SK-N-SH (cell line): ENCODE data around the gene NOD1. TPM values are rescaled to one million over a fixed set of nuclear protein-coding genes. Genes with fewer than 3 reads are reported as not detected.
A peak's percentile ranks its signal among the peaks of the same experiment; 100 is the strongest.

Experiments
- CTCF ChIA-PET: fragments of 300-600, 350-600 bp; formaldehyde crosslinking; extraction: SDS; loops from one replicate; lab custom pipeline; 2021; lab: Yijun Ruan, JAX
- POLR2A ChIA-PET: fragments of 350-600 bp; sonication (Branson Sonifier 250); formaldehyde crosslinking; extraction: SDS; loops from one replicate; lab custom pipeline; 2020; ENCODE audit warnings: antibody characterized with exemption, inconsistent platforms; lab: Yijun Ruan, JAX
- DNase-seq: peaks from one replicate; pipeline ENCODE4 v3.0.0; 2012
- H2AFZ ChIP-seq: fragments of 200-600 bp; sonication (generic); 2 replicates; pipeline ENCODE4 v1.8.1; 2016; ENCODE audit warnings: antibody characterized with exemption, mild to moderate bottlenecking, low read depth
- H3F3A ChIP-seq: fragments of 200-600 bp; sonication (generic); replicated peaks from 2 replicates; pipeline ENCODE3; 2016; ENCODE audit warnings: antibody characterized with exemption, mild to moderate bottlenecking; ENCODE audit not compliant: insufficient read depth
- H3K27ac ChIP-seq, 2 experiments: fragments of 200-500 bp in 1 of 2; fragments of 200-600 bp in 1 of 2; sonication (Bioruptor generic) in 1 of 2; sonication (generic), shearing (Covaris generic) in 1 of 2; 2 replicates each; pipeline versions ENCODE4 v1.5.1 to v1.6.1; 2014 to 2016; ENCODE audit warnings: low read depth in 2 of 2, inconsistent platforms in 1 of 2, low read length in 1 of 2, mild to moderate bottlenecking in 1 of 2, mixed read lengths in 1 of 2
- H3K27me3 ChIP-seq: fragments of 200-600 bp; sonication (generic), shearing (Covaris generic); 2 replicates; pipeline ENCODE4 v1.6.1; 2016; ENCODE audit warnings: mixed run types; ENCODE audit not compliant: insufficient read depth
- H3K36me3 ChIP-seq, 2 experiments: fragments of 200-500 bp in 1 of 2; fragments of 200-600 bp in 1 of 2; sonication (Bioruptor generic) in 1 of 2; sonication (generic) in 1 of 2; replicated peaks in 1 of 2; 2 replicates each; pipeline versions ENCODE3 to v1.5.1; 2014 to 2016; ENCODE audit warnings: low read length in 1 of 2, mild to moderate bottlenecking in 1 of 2; ENCODE audit not compliant: insufficient read depth in 2 of 2, control insufficient read depth in 1 of 2
- H3K4me1 ChIP-seq, 2 experiments: fragments of 200-500 bp in 1 of 2; fragments of 200-600 bp in 1 of 2; sonication (Bioruptor generic) in 1 of 2; sonication (generic), shearing (Covaris generic) in 1 of 2; 2 replicates each; pipeline versions ENCODE4 v1.5.1 to v1.6.1; 2014 to 2016; ENCODE audit warnings: low read depth in 1 of 2, low read length in 1 of 2, mixed run types in 1 of 2; ENCODE audit not compliant: insufficient read depth in 2 of 2, control insufficient read depth in 1 of 2
- H3K4me2 ChIP-seq: fragments of 200-600 bp; sonication (generic), shearing (Covaris generic); 2 replicates; pipeline ENCODE4 v1.6.1; 2017; ENCODE audit warnings: mixed run types
- H3K4me3 ChIP-seq, 2 experiments: fragments of 200-500 bp in 1 of 2; fragments of 200-600 bp in 1 of 2; sonication (Bioruptor generic) in 1 of 2; sonication (generic), shearing (Covaris generic) in 1 of 2; 2 replicates each; pipeline versions ENCODE4 v1.5.1 to v1.8.1; 2014 to 2016; ENCODE audit warnings: low read depth in 2 of 2, inconsistent platforms in 1 of 2, low read length in 1 of 2, mild to moderate bottlenecking in 1 of 2, mixed read lengths in 1 of 2, moderate library complexity in 1 of 2
- H3K79me2 ChIP-seq: fragments of 200-600 bp; sonication (generic); 2 replicates; pipeline ENCODE4 v1.8.1; 2017; ENCODE audit warnings: mild to moderate bottlenecking; ENCODE audit not compliant: insufficient read depth
- H3K9ac ChIP-seq: fragments of 200-600 bp; sonication (generic); 2 replicates; pipeline ENCODE4 v1.6.1; 2017; ENCODE audit warnings: mixed run types
- H3K9me2 ChIP-seq: fragments of 200-600 bp; sonication (generic); 2 replicates; pipeline ENCODE4 v1.6.1; 2017; ENCODE audit warnings: mixed run types
- H3K9me3 ChIP-seq: fragments of 200-600 bp; sonication (generic); 2 replicates; pipeline ENCODE4 v1.6.1; 2017; ENCODE audit warnings: mixed run types, mild to moderate bottlenecking, moderate library complexity
- H4K20me1 ChIP-seq: fragments of 200-600 bp; sonication (generic); 2 replicates; pipeline ENCODE4 v1.6.1; 2017; ENCODE audit warnings: mild to moderate bottlenecking, mixed run types; ENCODE audit not compliant: insufficient read depth
- EP300 ChIP-seq, 2 experiments: IDR thresholded peaks; 2 replicates each; pipeline versions ENCODE4 v1.4.0 to v1.6.1; 2012; ENCODE audit warnings: borderline replicate concordance in 1 of 2, low read depth in 1 of 2, low read length in 1 of 2
- EZH2phosphoT487 ChIP-seq: fragments of 200-600 bp; sonication (generic); IDR thresholded peaks from 2 replicates; pipeline ENCODE4 v1.6.1; 2017; ENCODE audit warnings: low read depth, mixed run types, mild to moderate bottlenecking, antibody characterized with exemption, moderate library complexity, borderline replicate concordance
- FOSL2 ChIP-seq: IDR thresholded peaks from 2 replicates; pipeline ENCODE4 v1.4.0; 2012; ENCODE audit warnings: low read depth, mild to moderate bottlenecking, moderate library complexity, borderline replicate concordance
- FOXM1 ChIP-seq: IDR thresholded peaks from 2 replicates; pipeline ENCODE4 v1.4.0; 2012; ENCODE audit warnings: low read depth, mild to moderate bottlenecking
- GABPA ChIP-seq: IDR thresholded peaks from 2 replicates; pipeline ENCODE4 v1.4.0; 2012; ENCODE audit warnings: low read depth, mild to moderate bottlenecking
- GATA2 ChIP-seq: sonication (generic); formaldehyde crosslinking; IDR thresholded peaks from 2 replicates; pipeline ENCODE4 v1.5.0; 2020; ENCODE audit warnings: mild to moderate bottlenecking, missing genetic modification reagents
- JUND ChIP-seq: IDR thresholded peaks from 2 replicates; pipeline ENCODE4 v1.4.0; 2012
- MXI1 ChIP-seq: IDR thresholded peaks from 2 replicates; pipeline ENCODE4 v1.6.1; 2012; ENCODE audit warnings: mild to moderate bottlenecking, low read depth, low read length, improper control_type of control experiment
- NFIC ChIP-seq: IDR thresholded peaks from 2 replicates; pipeline ENCODE4 v1.4.0; 2012; ENCODE audit warnings: borderline replicate concordance
- NRF1 ChIP-seq: IDR thresholded peaks from 2 replicates; pipeline ENCODE4 v1.6.1; 2012; ENCODE audit warnings: low read depth, mild to moderate bottlenecking, low read length
- POLR2AphosphoS5 ChIP-seq: IDR thresholded peaks from 2 replicates; pipeline ENCODE4 v1.6.1; 2012; ENCODE audit warnings: low read depth, low read length
- RAD21 ChIP-seq: IDR thresholded peaks from 2 replicates; pipeline ENCODE4 v1.6.1; 2012; ENCODE audit warnings: mild to moderate bottlenecking, low read length
- SMC3 ChIP-seq: IDR thresholded peaks from 2 replicates; pipeline ENCODE4 v1.6.1; 2012; ENCODE audit warnings: low read depth, low read length, improper control_type of control experiment
- TAF1 ChIP-seq: IDR thresholded peaks from 2 replicates; pipeline ENCODE4 v1.6.1; 2012; ENCODE audit warnings: low read depth, mild to moderate bottlenecking, low read length, moderate library complexity, borderline replicate concordance
- TCF12 ChIP-seq: IDR thresholded peaks from 2 replicates; pipeline ENCODE4 v1.4.0; 2012
- TEAD4 ChIP-seq: IDR thresholded peaks from 2 replicates; pipeline ENCODE4 v1.4.0; 2012; ENCODE audit warnings: mild to moderate bottlenecking, borderline replicate concordance; ENCODE audit not compliant: insufficient read depth
- WGBS: methylation state at CpG from one replicate; pipeline ENCODE4 v1.1.6; 2017; ENCODE audit warnings: low lambda C conversion rate; 5-methylcytosine and 5-hydroxymethylcytosine counted together
- polyA plus RNA-seq, 3 experiments: library from polyadenylated mRNA; depleted of rRNA; stranded (reverse); fragments of >200 nt; gene quantifications; 2 replicates each; pipeline ENCODE4 v1.2.3, GENCODE V29; 2012
- TF ChIP-seq, protein P1 (sequence below): IDR thresholded peaks from 2 replicates; pipeline ENCODE4; 2012
- TF ChIP-seq, protein P2 (sequence below): fragments of 150-350 bp; IDR thresholded peaks from 2 replicates; pipeline ENCODE4 v1.6.1; 2016; ENCODE audit warnings: mild to moderate bottlenecking, low read depth, low read length

NOD1 gene
- polyA plus RNA-seq, 1 of the 3 experiments (the other 2 are of a cell fraction) = 5.5 TPM

DNA sequence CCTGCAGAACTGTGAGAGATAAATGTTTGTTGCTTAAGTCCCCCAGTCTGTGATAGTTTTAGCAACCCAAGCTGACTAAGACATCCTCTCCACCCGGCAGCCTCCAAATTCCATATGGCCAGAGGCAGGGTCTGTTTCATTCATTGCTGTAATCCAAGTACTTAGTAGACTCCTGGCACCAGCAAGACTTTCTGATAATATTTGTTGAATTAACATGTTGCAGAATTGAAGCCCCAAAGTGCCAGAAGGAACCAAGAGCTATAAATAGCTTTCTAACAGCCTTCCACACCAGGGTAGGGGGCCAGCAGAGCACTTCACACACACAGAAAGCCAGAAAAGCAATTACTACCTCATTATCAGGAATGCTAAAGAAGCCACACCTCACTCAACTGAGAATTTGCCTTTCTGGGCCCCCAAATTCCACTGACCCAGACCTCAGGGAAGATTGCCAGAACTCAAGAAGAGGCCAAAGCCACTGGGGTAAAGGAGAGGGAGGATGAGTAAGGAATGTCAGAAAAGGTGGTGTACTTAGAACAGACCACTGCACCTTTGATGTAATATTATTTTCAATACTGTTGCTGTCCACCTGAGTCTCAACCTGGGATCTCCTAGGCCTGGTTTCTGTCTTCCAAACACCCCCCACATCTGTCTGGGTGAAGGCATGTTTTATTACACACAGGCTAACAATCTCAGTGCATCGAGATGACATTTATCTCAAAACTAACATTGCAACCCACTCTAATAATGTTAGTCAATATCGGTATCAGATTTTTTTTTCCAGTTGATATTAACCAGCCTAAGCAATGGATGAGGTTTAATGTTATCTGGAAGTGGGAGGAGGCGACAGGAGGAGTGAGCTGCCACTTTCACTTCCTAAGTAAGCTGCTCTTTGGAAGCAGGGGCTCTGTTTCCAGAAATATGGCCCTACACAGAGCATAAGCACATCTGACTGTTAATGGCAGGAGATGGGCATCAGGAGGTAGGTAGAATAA lies 5.5 kb downstream of the NOD1 start:
- Histone ChIP-seq H3K4me2 (no peak overlapping the region), H3K27me3 (no peaks in the 10 kb centered on the region), H3K9me2 (no peaks in the 10 kb centered on the region), H3K9ac (no peak overlapping the region), H3K4me3 (no peak overlapping the region; a peak in 1 of 4 replicates), H3F3A (peaks cover 4% of the 10 kb centered on the region), H3K4me1 (peaks cover 14 to 79% of the 10 kb centered on the region in 2 experiments), H3K36me3 (peaks cover 0 to 8% of the 10 kb centered on the region in 2 experiments), H3K9me3 (no peaks in the 10 kb centered on the region), H4K20me1 (no peaks in the 10 kb centered on the region), H3K79me2 (peaks cover 39% of the 10 kb centered on the region), H2AFZ (no peak overlapping the region), H3K27ac (peak overlapping the region in 1 of 2 experiments; percentile 98; a peak in 2 of 4 replicates)
- 59% methylated on average over 4 of the region's 4 CpGs for WGBS
- DNase-seq = no peak
- TF ChIP-seq NFIC (no peak), GATA2 (CRISPR knock-in tag) (peak; percentile 53)
- ChIA-PET POLR2A (interaction anchor here (1.0 kb wide), 1 partner anchor 13 kb away, joined by 4 read pairs; no protein-coding TSS in a partner anchor), CTCF (interaction anchor here (0.6 to 3.5 kb wide), 4 partner anchors 15 to 197 kb away, joined by 3 to 17 read pairs (median 3); no protein-coding TSS in a partner anchor)

DNA sequence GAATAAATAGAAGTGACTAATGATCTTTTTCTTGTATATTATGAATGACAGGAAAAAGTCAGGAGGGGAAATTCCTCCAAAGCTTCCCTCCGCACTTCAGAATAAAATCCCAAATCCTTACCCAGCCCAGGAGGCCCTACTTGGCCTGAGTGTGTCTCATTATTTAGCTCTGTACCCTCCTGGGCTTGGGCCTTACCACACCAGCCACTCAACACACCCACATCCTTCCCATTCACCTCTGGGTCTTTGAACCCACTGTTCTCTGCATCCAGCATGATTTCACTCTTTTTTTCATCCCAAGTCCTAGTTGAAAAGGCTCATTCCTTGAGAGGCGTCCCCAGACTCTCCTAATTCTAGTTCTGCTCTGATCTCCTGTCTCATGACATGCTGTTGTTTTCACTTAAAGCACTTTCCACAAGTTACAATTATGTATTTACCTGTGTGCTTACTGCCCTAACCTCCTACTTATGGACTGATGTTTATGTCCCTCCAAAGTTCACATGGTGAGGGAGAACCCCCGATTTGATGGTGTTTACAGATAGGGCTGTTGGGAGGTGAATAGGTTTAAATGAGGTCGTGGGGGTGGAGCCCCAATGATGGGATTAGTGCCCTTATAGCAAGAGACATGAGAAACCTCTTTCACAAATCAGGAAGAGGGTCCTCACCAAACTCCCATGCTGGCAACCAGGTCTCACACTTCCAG lies 6.4 kb downstream of the NOD1 start:
- H3K9me2 ChIP-seq = no peaks in the 10 kb centered on the region
- DNase-seq = no peak
- no peaks in the 10 kb centered on the region for H3F3A ChIP-seq
- CTCF ChIA-PET = interaction anchor here (0.6 to 3.5 kb wide), 3 partner anchors 23 to 397 kb away, joined by 3 to 17 read pairs (median 5); no protein-coding TSS in a partner anchor
- H3K36me3 ChIP-seq = peaks cover 0 to 8% of the 10 kb centered on the region in 2 experiments
- H3K27ac ChIP-seq = peak overlapping the region in 1 of 2 experiments; percentile 98; a peak in 2 of 4 replicates
- TF ChIP-seq TAF1 (no peak), JUND (no peak), RAD21 (no peak), TCF12 (no peak), SMC3 (no peak), GABPA (no peak), TEAD4 (no peak), POLR2AphosphoS5 (no peak), FOSL2 (no peak), EP300 (IDR thresholded peaks at IDR 0.05; ENCODE audit: borderline replicate concordance in 1 of 2, low read depth in 1 of 2, low read length in 1 of 2) (no peak), NFIC (no peak), FOXM1 (no peak), MXI1 (no peak), NRF1 (no peak), EZH2phosphoT487 (no peak)
- TF ChIP-seq, protein P1, sequence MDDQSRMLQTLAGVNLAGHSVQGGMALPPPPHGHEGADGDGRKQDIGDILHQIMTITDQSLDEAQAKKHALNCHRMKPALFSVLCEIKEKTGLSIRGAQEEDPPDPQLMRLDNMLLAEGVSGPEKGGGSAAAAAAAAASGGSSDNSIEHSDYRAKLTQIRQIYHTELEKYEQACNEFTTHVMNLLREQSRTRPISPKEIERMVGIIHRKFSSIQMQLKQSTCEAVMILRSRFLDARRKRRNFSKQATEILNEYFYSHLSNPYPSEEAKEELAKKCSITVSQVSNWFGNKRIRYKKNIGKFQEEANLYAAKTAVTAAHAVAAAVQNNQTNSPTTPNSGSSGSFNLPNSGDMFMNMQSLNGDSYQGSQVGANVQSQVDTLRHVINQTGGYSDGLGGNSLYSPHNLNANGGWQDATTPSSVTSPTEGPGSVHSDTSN = no peak
- TF ChIP-seq, protein P2, sequence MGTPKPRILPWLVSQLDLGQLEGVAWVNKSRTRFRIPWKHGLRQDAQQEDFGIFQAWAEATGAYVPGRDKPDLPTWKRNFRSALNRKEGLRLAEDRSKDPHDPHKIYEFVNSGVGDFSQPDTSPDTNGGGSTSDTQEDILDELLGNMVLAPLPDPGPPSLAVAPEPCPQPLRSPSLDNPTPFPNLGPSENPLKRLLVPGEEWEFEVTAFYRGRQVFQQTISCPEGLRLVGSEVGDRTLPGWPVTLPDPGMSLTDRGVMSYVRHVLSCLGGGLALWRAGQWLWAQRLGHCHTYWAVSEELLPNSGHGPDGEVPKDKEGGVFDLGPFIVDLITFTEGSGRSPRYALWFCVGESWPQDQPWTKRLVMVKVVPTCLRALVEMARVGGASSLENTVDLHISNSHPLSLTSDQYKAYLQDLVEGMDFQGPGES = no peak
- no peaks in the 10 kb centered on the region for H4K20me1 ChIP-seq
- POLR2A ChIA-PET = interaction anchor here (1.0 to 2.1 kb wide), 2 partner anchors 12 kb away, joined by 4 to 8 read pairs; no protein-coding TSS in a partner anchor
- no peak overlapping the region for H3K4me3 ChIP-seq
- no peak overlapping the region for H3K4me2 ChIP-seq
- H2AFZ ChIP-seq = no peak overlapping the region
- no peak overlapping the region for H3K9ac ChIP-seq
- 94% methylated on average over 4 of the region's 4 CpGs for WGBS
- H3K9me3 ChIP-seq = no peaks in the 10 kb centered on the region
- peaks cover 14 to 73% of the 10 kb centered on the region in 2 experiments for H3K4me1 ChIP-seq
- H3K27me3 ChIP-seq = no peaks in the 10 kb centered on the region
- peaks cover 38% of the 10 kb centered on the region for H3K79me2 ChIP-seq
